Smooth muscle cell (in vitro differentiated cells): ENCODE results near the gene CFB. TPM values are rescaled to one million over a fixed set of nuclear protein-coding genes. Genes with fewer than 3 reads are reported as not detected.

ENCODE experiments used
- DNase-seq: peaks from one replicate; lab custom pipeline; 2025; ENCODE audit not compliant: unreplicated experiment; lab: John Stamatoyannopoulos, UW
- H2AFZ ChIP-seq: fragments of 200-600 bp; sonication (generic); 2 replicates; pipeline ENCODE4 v1.6.0; 2016; ENCODE audit warnings: antibody characterized with exemption, low read depth, mild to moderate bottlenecking
- H3F3A ChIP-seq: fragments of 200-600 bp; sonication (generic); 2 replicates; pipeline ENCODE4 v1.6.0; 2017; ENCODE audit warnings: antibody characterized with exemption, low read depth
- H3K27ac ChIP-seq: fragments of 200-600 bp; sonication (generic); 2 replicates; pipeline ENCODE4 v1.5.1; 2016; ENCODE audit warnings: low read depth, mild to moderate bottlenecking
- H3K27me3 ChIP-seq: fragments of 200-600 bp; sonication (generic); 2 replicates; pipeline ENCODE4 v1.6.1; 2016; ENCODE audit warnings: low read depth, mild to moderate bottlenecking
- H3K36me3 ChIP-seq: fragments of 200-600 bp; sonication (generic); 2 replicates; pipeline ENCODE4 v1.5.1; 2016; ENCODE audit warnings: low read depth
- H3K4me1 ChIP-seq: fragments of 200-600 bp; sonication (generic); 2 replicates; pipeline ENCODE4 v1.5.1; 2016; ENCODE audit warnings: low read depth
- H3K4me2 ChIP-seq: fragments of 200-600 bp; sonication (generic); 2 replicates; pipeline ENCODE4 v1.6.0; 2016; ENCODE audit warnings: mild to moderate bottlenecking
- H3K4me3 ChIP-seq: fragments of 200-600 bp; sonication (generic); 2 replicates; pipeline ENCODE4 v1.5.1; 2016; ENCODE audit warnings: mild to moderate bottlenecking
- H3K79me2 ChIP-seq: fragments of 200-600 bp; sonication (generic); 2 replicates; pipeline ENCODE4 v1.6.0; 2016; ENCODE audit warnings: low read depth, mild to moderate bottlenecking
- H3K9ac ChIP-seq: fragments of 200-600 bp; sonication (generic); 2 replicates; pipeline ENCODE4 v1.6.0; 2016; ENCODE audit warnings: low read depth
- H3K9me3 ChIP-seq: fragments of 200-600 bp; sonication (generic); replicated peaks from 2 replicates; pipeline ENCODE4 v1.5.1; 2016; ENCODE audit warnings: low read depth
- H4K20me1 ChIP-seq: fragments of 200-600 bp; sonication (generic); 2 replicates; pipeline ENCODE4 v1.6.0; 2016; ENCODE audit warnings: low read depth
- CTCF ChIP-seq: fragments of 200-600 bp; sonication (generic); IDR thresholded peaks from 2 replicates; pipeline ENCODE4 v1.5.1; 2017; ENCODE audit warnings: borderline replicate concordance, mild to moderate bottlenecking, antibody characterized with exemption; ENCODE audit not compliant: insufficient read depth, poor library complexity, severe bottlenecking
- WGBS: methylation state at CpG from one replicate; pipeline ENCODE4 v1.1.7; 2016; ENCODE audit warnings: low lambda C conversion rate; 5-methylcytosine and 5-hydroxymethylcytosine counted together
- polyA plus RNA-seq: library from polyadenylated mRNA; unstranded; fragments of >200 nt; fragmentation: Nextera tagmentation; extraction: Ambion mirVana; gene quantifications from 2 replicates; pipeline ENCODE4 v1.2.1, GENCODE V29; 2016
- total RNA-seq: library from RNA; depleted of rRNA; stranded (reverse); fragments of >200 nt; gene quantifications from 2 replicates; pipeline ENCODE4 v1.2.3, GENCODE V29; 2014

The CFB gene
- total and polyA plus RNA-seq, 2 experiments from 2014 or later: 2.3 TPM; not detected in 1

DNA sequence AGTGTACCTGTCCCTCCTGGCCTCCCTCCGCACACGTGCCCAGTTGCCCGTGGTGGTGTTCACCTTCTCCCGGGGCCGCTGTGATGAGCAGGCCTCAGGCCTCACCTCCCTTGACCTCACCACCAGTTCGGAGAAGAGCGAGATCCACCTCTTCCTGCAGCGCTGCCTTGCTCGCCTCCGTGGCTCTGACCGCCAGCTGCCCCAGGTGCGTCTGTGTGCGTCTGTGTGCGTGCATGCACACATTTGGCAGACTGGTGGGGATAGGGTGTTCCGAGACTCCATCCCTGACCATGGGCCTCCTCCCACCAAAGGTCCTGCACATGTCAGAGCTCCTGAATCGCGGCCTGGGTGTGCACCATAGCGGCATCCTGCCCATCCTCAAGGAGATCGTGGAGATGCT lies 18.0 kb downstream of the CFB start:
- no peak for DNase-seq
- peaks cover 9% of the 10 kb centered on the region for H3K36me3 ChIP-seq
- no peaks in the 10 kb centered on the region for H3F3A ChIP-seq
- H3K27ac ChIP-seq: no peak overlapping the region
- no peak overlapping the region for H2AFZ ChIP-seq
- peaks cover 16% of the 10 kb centered on the region for H3K79me2 ChIP-seq
- H3K9ac ChIP-seq: no peak overlapping the region
- WGBS: 99% methylated on average over 19 of the region's 19 CpGs
- H3K4me2 ChIP-seq: no peak overlapping the region
- no peaks in the 10 kb centered on the region for H4K20me1 ChIP-seq
- H3K4me3 ChIP-seq: no peak overlapping the region
- H3K9me3 ChIP-seq: no peaks in the 10 kb centered on the region
- H3K4me1 ChIP-seq: peaks cover 8% of the 10 kb centered on the region
- H3K27me3 ChIP-seq: no peaks in the 10 kb centered on the region
- no peak for TF ChIP-seq CTCF

DNA sequence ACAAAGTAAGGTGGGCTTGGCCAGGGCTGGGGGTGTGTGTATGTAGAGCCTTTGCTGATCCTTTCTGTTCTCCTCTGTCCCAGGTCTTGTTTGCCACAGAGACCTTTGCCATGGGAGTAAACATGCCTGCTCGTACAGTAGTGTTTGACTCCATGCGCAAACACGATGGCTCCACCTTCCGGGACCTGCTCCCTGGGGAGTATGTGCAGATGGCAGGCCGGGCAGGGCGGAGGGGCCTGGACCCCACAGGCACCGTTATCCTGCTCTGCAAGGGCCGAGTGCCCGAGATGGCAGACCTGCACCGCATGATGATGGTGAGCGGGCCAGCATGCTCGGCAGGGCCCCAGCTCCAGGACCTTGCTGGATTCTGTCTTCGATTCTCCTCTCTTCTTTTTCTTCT lies 19.8 kb downstream of the CFB start:
- Histone ChIP-seq H3K27ac (no peak overlapping the region), H3K9me3 (no peaks in the 10 kb centered on the region), H3K9ac (no peak overlapping the region), H4K20me1 (no peaks in the 10 kb centered on the region), H3K36me3 (peaks cover 9% of the 10 kb centered on the region), H2AFZ (no peak overlapping the region), H3F3A (no peaks in the 10 kb centered on the region), H3K27me3 (no peaks in the 10 kb centered on the region), H3K4me2 (no peak overlapping the region), H3K4me1 (no peaks in the 10 kb centered on the region), H3K4me3 (no peak overlapping the region), H3K79me2 (peaks cover under 1% of the 10 kb centered on the region)
- no peak for TF ChIP-seq CTCF
- 98% methylated on average over 13 of the region's 13 CpGs for WGBS
- no peak for DNase-seq

GRCh38 chr6:31966506-31966905 lies 20.6 kb downstream of the CFB start:
- Histone ChIP-seq H3K9me3 (no peaks in the 10 kb centered on the region), H3K27me3 (no peaks in the 10 kb centered on the region), H2AFZ (no peak overlapping the region), H4K20me1 (no peaks in the 10 kb centered on the region), H3K4me1 (peaks cover 4% of the 10 kb centered on the region), H3K4me2 (no peak overlapping the region), H3K27ac (no peak overlapping the region), H3K36me3 (peaks cover 9% of the 10 kb centered on the region), H3K79me2 (peaks cover 5% of the 10 kb centered on the region), H3K4me3 (no peak overlapping the region), H3K9ac (no peak overlapping the region), H3F3A (no peaks in the 10 kb centered on the region)
- DNase-seq: no peak
- TF ChIP-seq CTCF: no peak
- 96% methylated on average over 7 of the region's 7 CpGs for WGBS

- Histone ChIP-seq H3K9me3 (no peaks in the 10 kb centered on the region), H3K4me1 (peaks cover 4% of the 10 kb centered on the region), H3K4me2 (no peak overlapping the region), H2AFZ (no peak overlapping the region), H3K4me3 (no peak overlapping the region), H3F3A (no peaks in the 10 kb centered on the region), H3K36me3 (peaks cover 9% of the 10 kb centered on the region), H3K27me3 (no peaks in the 10 kb centered on the region), H3K27ac (no peak overlapping the region), H4K20me1 (no peaks in the 10 kb centered on the region), H3K79me2 (peaks cover 5% of the 10 kb centered on the region), H3K9ac (no peak overlapping the region)
- no peak for TF ChIP-seq CTCF
- WGBS: 98% methylated on average over 10 of the region's 10 CpGs
- DNase-seq: no peak
Measured at GRCh38 chr6:31966997-31967925, 21.4 kb downstream of the CFB start.
